Liver (tissue), 9 donors: Measurements from ENCODE around the gene ENO3. TPM values are rescaled to one million over a fixed set of nuclear protein-coding genes. Genes with fewer than 3 reads are reported as not detected.
A peak's percentile ranks its signal among the peaks of the same experiment; 100 is the strongest.

Source experiments
- DNase-seq: peaks from one replicate; pipeline ENCODE4 v3.0.0-alpha.2; 2017; ENCODE audit warnings: low spot score
- H3K27ac ChIP-seq, 2 donors: one replicate each; pipeline ENCODE4 v1.7.0; 2013; ENCODE audit warnings: inconsistent platforms in 2 of 2, low read length in 2 of 2, control low read depth in 1 of 2, low read depth in 1 of 2, mild to moderate bottlenecking in 1 of 2
- H3K27me3 ChIP-seq, 4 donors: one replicate each; pipeline versions ENCODE4 v1.6.1 to v1.7.0; 2013; ENCODE audit warnings: low read length in 3 of 4, inconsistent platforms in 1 of 4, mild to moderate bottlenecking in 1 of 4, moderate library complexity in 1 of 4; ENCODE audit not compliant: control insufficient read depth in 4 of 4, insufficient read depth in 4 of 4
- H3K36me3 ChIP-seq, 4 donors: one replicate each; pipeline versions ENCODE4 v1.6.1 to v1.7.0; 2013; ENCODE audit warnings: low read length in 3 of 4, mild to moderate bottlenecking in 3 of 4, low read depth in 1 of 4, moderate library complexity in 1 of 4; ENCODE audit not compliant: control insufficient read depth in 4 of 4, insufficient read depth in 3 of 4
- H3K4me1 ChIP-seq, 4 donors: one replicate each; pipeline versions ENCODE4 v1.6.1 to v1.7.0; 2013; ENCODE audit warnings: low read length in 3 of 4, mild to moderate bottlenecking in 3 of 4, moderate library complexity in 1 of 4; ENCODE audit not compliant: control insufficient read depth in 4 of 4, insufficient read depth in 4 of 4
- H3K4me3 ChIP-seq, 3 donors: one replicate each; pipeline versions ENCODE4 v1.6.1 to v1.7.0; 2013; ENCODE audit warnings: low read length in 3 of 3, control low read depth in 1 of 3, low read depth in 1 of 3, mild to moderate bottlenecking in 1 of 3
- H3K9ac ChIP-seq, 2 donors: one replicate each; pipeline ENCODE4 v1.7.0; 2013; ENCODE audit warnings: low read length in 2 of 2, mild to moderate bottlenecking in 2 of 2, moderate library complexity in 2 of 2, control low read depth in 1 of 2, low read depth in 1 of 2
- H3K9me3 ChIP-seq, 4 donors: one replicate each; pipeline versions ENCODE4 v1.6.1 to v1.7.0; 2013; ENCODE audit warnings: low read length in 3 of 4; ENCODE audit not compliant: control insufficient read depth in 4 of 4
- EGR1 ChIP-seq, 2 donors: IDR thresholded peaks; 2 replicates each; pipeline ENCODE4 v1.6.1; 2016 to 2018; ENCODE audit warnings: antibody characterized with exemption in 2 of 2, low read depth in 2 of 2
- FOXA1 ChIP-seq: IDR thresholded peaks from 2 replicates; pipeline ENCODE4 v1.6.1; 2016; ENCODE audit warnings: antibody characterized with exemption
- FOXA2 ChIP-seq: IDR thresholded peaks from 2 replicates; pipeline ENCODE4 v1.6.1; 2016; ENCODE audit warnings: antibody characterized with exemption
- GABPA ChIP-seq, 2 donors: IDR thresholded peaks in 1 of 2; conservative IDR thresholded peaks in 1 of 2; 2 replicates each; pipeline ENCODE4 v1.6.1; 2016; ENCODE audit warnings: antibody characterized with exemption in 2 of 2, mild to moderate bottlenecking in 1 of 2, moderate library complexity in 1 of 2
- HNF4A ChIP-seq, 2 donors: conservative IDR thresholded peaks; 2 replicates each; pipeline ENCODE4 v1.6.1; 2016; ENCODE audit warnings: antibody characterized with exemption in 2 of 2, mild to moderate bottlenecking in 2 of 2
- HNF4G ChIP-seq: IDR thresholded peaks from 2 replicates; pipeline ENCODE4 v1.6.1; 2016; ENCODE audit warnings: antibody characterized with exemption
- JUND ChIP-seq, 2 donors: IDR thresholded peaks; 2 replicates each; pipeline ENCODE4 v1.6.1; 2016; ENCODE audit warnings: antibody characterized with exemption in 2 of 2
- NR2F2 ChIP-seq: IDR thresholded peaks from 2 replicates; pipeline ENCODE4 v1.6.1; 2016; ENCODE audit warnings: antibody characterized with exemption
- RAD21 ChIP-seq, 2 donors: IDR thresholded peaks; 2 replicates each; pipeline ENCODE4 v1.6.1; 2016; ENCODE audit warnings: antibody characterized with exemption in 2 of 2, mild to moderate bottlenecking in 2 of 2
- RXRA ChIP-seq, 2 donors: IDR thresholded peaks; 2 replicates each; pipeline ENCODE4 v1.6.1; 2017 to 2018; ENCODE audit warnings: antibody characterized with exemption in 2 of 2, mild to moderate bottlenecking in 1 of 2
- SP1 ChIP-seq: IDR thresholded peaks from 2 replicates; pipeline ENCODE4 v1.6.1; 2018; ENCODE audit warnings: antibody characterized with exemption, mild to moderate bottlenecking
- TAF1 ChIP-seq: conservative IDR thresholded peaks from 2 replicates; pipeline ENCODE4 v1.6.1; 2016; ENCODE audit warnings: antibody characterized with exemption, mild to moderate bottlenecking
- YY1 ChIP-seq: IDR thresholded peaks from 2 replicates; pipeline ENCODE4 v1.6.1; 2016; ENCODE audit warnings: antibody characterized with exemption, mild to moderate bottlenecking
- WGBS: extraction: QIAGEN DNeasy Blood & Tissue Kit; methylation state at CpG from one replicate; pipeline ENCODE4 v1.1.7; 2013; 5-methylcytosine and 5-hydroxymethylcytosine counted together
- polyA plus RNA-seq, 2 donors: library from polyadenylated mRNA; stranded (reverse) in 1 of 2; unstranded in 1 of 2; fragments of 200-250 nt in 1 of 2; fragments of >200 nt in 1 of 2; fragmentation: Nextera tagmentation in 1 of 2; extraction: Ambion mirVana in 1 of 2; gene quantifications; one replicate each; pipeline versions ENCODE4 v1.2.1 to v1.2.3, GENCODE V29; 2013 to 2015
- total RNA-seq, 2 donors: library from RNA; depleted of rRNA; stranded (reverse); fragments of >200 nt; gene quantifications; one replicate each; pipeline ENCODE4 v1.2.3, GENCODE V29; 2014
- TF ChIP-seq, protein P1 (sequence below): IDR thresholded peaks from 2 replicates; pipeline ENCODE4 v1.6.1; 2016; ENCODE audit warnings: antibody characterized with exemption
- TF ChIP-seq, protein P2 (sequence below): IDR thresholded peaks from 2 replicates; pipeline ENCODE4 v1.6.1; 2016; ENCODE audit warnings: antibody characterized with exemption
- TF ChIP-seq, protein P3 (sequence below): IDR thresholded peaks from 2 replicates; pipeline ENCODE4 v1.6.1; 2016; ENCODE audit warnings: antibody characterized with exemption
- TF ChIP-seq, protein P4 (sequence below): IDR thresholded peaks from 2 replicates; pipeline ENCODE4 v1.6.1; 2016; ENCODE audit warnings: antibody characterized with exemption, mild to moderate bottlenecking
- TF ChIP-seq, protein P5 (sequence below): fragments of 150-350 bp; IDR thresholded peaks from 2 replicates; pipeline ENCODE4 v1.5.1; 2017; ENCODE audit warnings: improper control_type of control experiment, low read depth, low read length; ENCODE audit not compliant: missing input control
- donor health status: healthy.
- donor health status: healthy.
- donor health status: healthy.
- donor health status: healthy.
- donor health status: healthy.

Gene ENO3
- total and polyA plus RNA-seq, 4 donors, result 26.3 to 117 (median 30.8) TPM

DNA sequence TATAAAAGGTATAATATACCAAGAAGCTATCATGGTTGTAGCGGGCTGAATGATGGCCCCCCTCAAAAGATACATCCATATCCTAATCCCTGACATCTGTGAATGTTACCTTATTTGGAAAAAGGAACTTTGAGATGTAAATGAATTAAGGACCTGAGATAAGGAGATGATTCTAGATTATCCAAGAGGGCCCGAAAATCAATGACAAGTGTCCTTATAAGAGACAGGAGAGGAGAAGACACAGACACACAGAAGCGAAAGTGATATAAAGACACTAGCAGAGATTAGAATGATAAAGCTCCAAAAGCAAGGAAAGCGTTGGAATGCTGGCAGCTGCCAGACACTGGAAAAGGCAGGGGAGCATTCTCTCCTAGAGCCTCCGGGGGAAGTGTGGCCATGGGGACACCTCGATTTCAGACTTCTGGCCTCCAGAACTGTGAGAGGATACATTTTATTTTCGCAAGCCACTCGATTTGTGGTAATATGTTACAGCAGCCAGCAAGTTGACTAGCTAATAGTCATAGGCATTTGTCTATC is 31.3 kb upstream of the ENO3 start:
- 61% methylated on average over 8 of the region's 8 CpGs for WGBS
- Histone ChIP-seq H3K27me3 (no peaks in the 10 kb centered on the region), H3K9me3 (no peaks in the 10 kb centered on the region), H3K4me3 (no peak overlapping the region), H3K4me1 (peaks cover 3 to 22% (median 16%) of the 10 kb centered on the region in 4 donors), H3K9ac (peak overlapping the region in 1 of 2 donors; percentile 34), H3K27ac (peak overlapping the region; percentile 92 to 95), H3K36me3 (no peaks in the 10 kb centered on the region)
- no peak for DNase-seq
- TF ChIP-seq FOXA2 (no peak), RAD21 (IDR thresholded peaks at IDR 0.05) (no peak), NR2F2 (no peak), YY1 (no peak), EGR1 (IDR thresholded peaks at IDR 0.05; ENCODE audit: low read depth in 2 of 2) (no peak), RXRA (IDR thresholded peaks at IDR 0.05) (no peak), TAF1 (no peak), HNF4A (conservative IDR thresholded peaks at IDR 0.05) (no peak), HNF4G (no peak), GABPA (IDR thresholded peaks at IDR 0.05 in 1 of 2, conservative IDR thresholded peaks at IDR 0.05 in 1 of 2) (no peak), JUND (IDR thresholded peaks at IDR 0.05) (no peak), SP1 (no peak), FOXA1 (no peak)
- TF ChIP-seq, protein P1, sequence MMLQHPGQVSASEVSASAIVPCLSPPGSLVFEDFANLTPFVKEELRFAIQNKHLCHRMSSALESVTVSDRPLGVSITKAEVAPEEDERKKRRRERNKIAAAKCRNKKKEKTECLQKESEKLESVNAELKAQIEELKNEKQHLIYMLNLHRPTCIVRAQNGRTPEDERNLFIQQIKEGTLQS, result no peak
- TF ChIP-seq, protein P2, sequence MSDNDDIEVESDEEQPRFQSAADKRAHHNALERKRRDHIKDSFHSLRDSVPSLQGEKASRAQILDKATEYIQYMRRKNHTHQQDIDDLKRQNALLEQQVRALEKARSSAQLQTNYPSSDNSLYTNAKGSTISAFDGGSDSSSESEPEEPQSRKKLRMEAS, result no peak
- TF ChIP-seq, protein P3, sequence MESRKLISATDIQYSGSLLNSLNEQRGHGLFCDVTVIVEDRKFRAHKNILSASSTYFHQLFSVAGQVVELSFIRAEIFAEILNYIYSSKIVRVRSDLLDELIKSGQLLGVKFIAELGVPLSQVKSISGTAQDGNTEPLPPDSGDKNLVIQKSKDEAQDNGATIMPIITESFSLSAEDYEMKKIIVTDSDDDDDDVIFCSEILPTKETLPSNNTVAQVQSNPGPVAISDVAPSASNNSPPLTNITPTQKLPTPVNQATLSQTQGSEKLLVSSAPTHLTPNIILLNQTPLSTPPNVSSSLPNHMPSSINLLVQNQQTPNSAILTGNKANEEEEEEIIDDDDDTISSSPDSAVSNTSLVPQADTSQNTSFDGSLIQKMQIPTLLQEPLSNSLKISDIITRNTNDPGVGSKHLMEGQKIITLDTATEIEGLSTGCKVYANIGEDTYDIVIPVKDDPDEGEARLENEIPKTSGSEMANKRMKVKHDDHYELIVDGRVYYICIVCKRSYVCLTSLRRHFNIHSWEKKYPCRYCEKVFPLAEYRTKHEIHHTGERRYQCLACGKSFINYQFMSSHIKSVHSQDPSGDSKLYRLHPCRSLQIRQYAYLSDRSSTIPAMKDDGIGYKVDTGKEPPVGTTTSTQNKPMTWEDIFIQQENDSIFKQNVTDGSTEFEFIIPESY, result no peak
- TF ChIP-seq, protein P4, sequence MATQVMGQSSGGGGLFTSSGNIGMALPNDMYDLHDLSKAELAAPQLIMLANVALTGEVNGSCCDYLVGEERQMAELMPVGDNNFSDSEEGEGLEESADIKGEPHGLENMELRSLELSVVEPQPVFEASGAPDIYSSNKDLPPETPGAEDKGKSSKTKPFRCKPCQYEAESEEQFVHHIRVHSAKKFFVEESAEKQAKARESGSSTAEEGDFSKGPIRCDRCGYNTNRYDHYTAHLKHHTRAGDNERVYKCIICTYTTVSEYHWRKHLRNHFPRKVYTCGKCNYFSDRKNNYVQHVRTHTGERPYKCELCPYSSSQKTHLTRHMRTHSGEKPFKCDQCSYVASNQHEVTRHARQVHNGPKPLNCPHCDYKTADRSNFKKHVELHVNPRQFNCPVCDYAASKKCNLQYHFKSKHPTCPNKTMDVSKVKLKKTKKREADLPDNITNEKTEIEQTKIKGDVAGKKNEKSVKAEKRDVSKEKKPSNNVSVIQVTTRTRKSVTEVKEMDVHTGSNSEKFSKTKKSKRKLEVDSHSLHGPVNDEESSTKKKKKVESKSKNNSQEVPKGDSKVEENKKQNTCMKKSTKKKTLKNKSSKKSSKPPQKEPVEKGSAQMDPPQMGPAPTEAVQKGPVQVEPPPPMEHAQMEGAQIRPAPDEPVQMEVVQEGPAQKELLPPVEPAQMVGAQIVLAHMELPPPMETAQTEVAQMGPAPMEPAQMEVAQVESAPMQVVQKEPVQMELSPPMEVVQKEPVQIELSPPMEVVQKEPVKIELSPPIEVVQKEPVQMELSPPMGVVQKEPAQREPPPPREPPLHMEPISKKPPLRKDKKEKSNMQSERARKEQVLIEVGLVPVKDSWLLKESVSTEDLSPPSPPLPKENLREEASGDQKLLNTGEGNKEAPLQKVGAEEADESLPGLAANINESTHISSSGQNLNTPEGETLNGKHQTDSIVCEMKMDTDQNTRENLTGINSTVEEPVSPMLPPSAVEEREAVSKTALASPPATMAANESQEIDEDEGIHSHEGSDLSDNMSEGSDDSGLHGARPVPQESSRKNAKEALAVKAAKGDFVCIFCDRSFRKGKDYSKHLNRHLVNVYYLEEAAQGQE, result no peak
- TF ChIP-seq, protein P5, sequence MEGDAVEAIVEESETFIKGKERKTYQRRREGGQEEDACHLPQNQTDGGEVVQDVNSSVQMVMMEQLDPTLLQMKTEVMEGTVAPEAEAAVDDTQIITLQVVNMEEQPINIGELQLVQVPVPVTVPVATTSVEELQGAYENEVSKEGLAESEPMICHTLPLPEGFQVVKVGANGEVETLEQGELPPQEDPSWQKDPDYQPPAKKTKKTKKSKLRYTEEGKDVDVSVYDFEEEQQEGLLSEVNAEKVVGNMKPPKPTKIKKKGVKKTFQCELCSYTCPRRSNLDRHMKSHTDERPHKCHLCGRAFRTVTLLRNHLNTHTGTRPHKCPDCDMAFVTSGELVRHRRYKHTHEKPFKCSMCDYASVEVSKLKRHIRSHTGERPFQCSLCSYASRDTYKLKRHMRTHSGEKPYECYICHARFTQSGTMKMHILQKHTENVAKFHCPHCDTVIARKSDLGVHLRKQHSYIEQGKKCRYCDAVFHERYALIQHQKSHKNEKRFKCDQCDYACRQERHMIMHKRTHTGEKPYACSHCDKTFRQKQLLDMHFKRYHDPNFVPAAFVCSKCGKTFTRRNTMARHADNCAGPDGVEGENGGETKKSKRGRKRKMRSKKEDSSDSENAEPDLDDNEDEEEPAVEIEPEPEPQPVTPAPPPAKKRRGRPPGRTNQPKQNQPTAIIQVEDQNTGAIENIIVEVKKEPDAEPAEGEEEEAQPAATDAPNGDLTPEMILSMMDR, result no peak
